A549 (cell line): Measurements from ENCODE around the gene PTGFRN. TPM values are rescaled to one million over a fixed set of nuclear protein-coding genes. Genes with fewer than 3 reads are reported as not detected.

Experiments
- ATAC-seq, 2 experiments: fragments of 200-7000 bp in 1 of 2; fragments of >200 bp in 1 of 2; cut with Nextera tagmentation in 1 of 2; cut with Tn5 transposase in 1 of 2; 3 replicates each; pipeline versions ENCODE4 v1.8.0 to v1.9.1; 2018 to 2020; ENCODE audit warnings: mild to moderate bottlenecking in 1 of 2, moderate library complexity in 1 of 2
- CTCF ChIA-PET: fragments of 300-600 bp; sonication (Branson Sonifier 250); formaldehyde crosslinking; extraction: SDS; loops from one replicate; lab custom pipeline; 2021; ENCODE audit warnings: antibody characterized with exemption, inconsistent platforms; lab: Yijun Ruan, JAX
- POLR2A ChIA-PET: fragments of 350-600 bp; formaldehyde crosslinking; extraction: SDS; loops from one replicate; lab custom pipeline; 2021; ENCODE audit warnings: antibody characterized with exemption, inconsistent platforms; lab: Yijun Ruan, JAX
- DNase-seq, 2 experiments: peaks; one replicate each; pipeline versions ENCODE4 v3.0.0 to v3.0.0-alpha.2; 2011 to 2016; ENCODE audit warnings: low read depth in 1 of 2, low spot score in 1 of 2
- FAIRE-seq: peaks from 2 replicates; lab custom pipeline; 2011; peaks lifted over from hg19 to GRCh38; lab: Jason Lieb, UNC
- H3K27ac ChIP-seq, 2 experiments: fragments of >200 bp; sonication (Bioruptor Twin); formaldehyde crosslinking; 3 replicates each; pipeline ENCODE4 v1.5.1; 2016 to 2017
- H3K4me1 ChIP-seq: fragments of >200 bp; sonication (Bioruptor Twin); formaldehyde crosslinking; 3 replicates; pipeline ENCODE4 v1.6.1; 2016
- H3K4me2 ChIP-seq: fragments of >200 bp; sonication (Bioruptor Twin); formaldehyde crosslinking; 3 replicates; pipeline ENCODE4 v1.6.1; 2016
- H3K4me3 ChIP-seq: fragments of >200 bp; sonication (Bioruptor Twin); formaldehyde crosslinking; 3 replicates; pipeline ENCODE4 v1.5.1; 2016
- H3K9me3 ChIP-seq: fragments of >200 bp; sonication (Bioruptor Twin); formaldehyde crosslinking; 3 replicates; pipeline ENCODE4 v1.6.1; 2016
- CHD2 ChIP-seq: fragments of 150-350 bp; IDR thresholded peaks from 2 replicates; pipeline ENCODE4 v1.6.1; 2014; ENCODE audit warnings: low read length; ENCODE audit not compliant: partially characterized antibody
- EHF ChIP-seq: fragments of 250-450 bp; sonication (Bioruptor Pico); IDR thresholded peaks from 2 replicates; pipeline ENCODE4 v1.5.0; 2020; ENCODE audit warnings: mild to moderate bottlenecking
- EHMT2 ChIP-seq: fragments of 200-600 bp; sonication (generic); IDR thresholded peaks from 2 replicates; pipeline ENCODE4 v1.6.1; 2016; ENCODE audit warnings: antibody characterized with exemption, low read depth, mild to moderate bottlenecking, moderate library complexity
- FOSB ChIP-seq: fragments of 250-450 bp; sonication (Bioruptor Pico); IDR thresholded peaks from 2 replicates; pipeline ENCODE4 v1.5.0; 2020; ENCODE audit warnings: mild to moderate bottlenecking, moderate library complexity
- FOSL2 ChIP-seq, 2 experiments: fragments of 450-650 bp in 1 of 2; fragments of >200 bp in 1 of 2; sonication (Bioruptor Twin) in 1 of 2; formaldehyde crosslinking; IDR thresholded peaks; 2 replicates each; pipeline versions ENCODE4 v1.5.0 to v1.6.1; 2016 to 2020; ENCODE audit warnings: mild to moderate bottlenecking in 1 of 2, moderate library complexity in 1 of 2
- FOXS1 ChIP-seq: fragments of 250-450 bp; sonication (Bioruptor Pico); IDR thresholded peaks from 2 replicates; pipeline ENCODE4 v1.5.0; 2020; ENCODE audit warnings: mild to moderate bottlenecking, moderate library complexity
- HEYL ChIP-seq: fragments of 250-450 bp; sonication (Bioruptor Pico); IDR thresholded peaks from 2 replicates; pipeline ENCODE4 v1.8.0; 2021; ENCODE audit warnings: mild to moderate bottlenecking, moderate library complexity
- HOXA7 ChIP-seq: fragments of 250-450 bp; sonication (Bioruptor Pico); IDR thresholded peaks from 2 replicates; pipeline ENCODE4 v1.5.0; 2020; ENCODE audit warnings: mild to moderate bottlenecking, moderate library complexity
- HOXB13 ChIP-seq: fragments of 250-450 bp; sonication (Bioruptor Pico); IDR thresholded peaks from 2 replicates; pipeline ENCODE4 v1.5.0; 2020; ENCODE audit warnings: low read depth, mild to moderate bottlenecking, moderate library complexity
- JUN ChIP-seq, 2 experiments: fragments of >200 bp; sonication (Bioruptor Twin); formaldehyde crosslinking; IDR thresholded peaks; 2 replicates in 1 of 2; 3 replicates in 1 of 2; pipeline ENCODE4 v1.6.1; 2016 to 2017
- KDM1A ChIP-seq: fragments of 200-600 bp; sonication (generic); IDR thresholded peaks from 2 replicates; pipeline ENCODE4 v1.6.1; 2016; ENCODE audit warnings: low read depth, mild to moderate bottlenecking
- MAZ ChIP-seq: fragments of 150-350 bp; IDR thresholded peaks from 2 replicates; pipeline ENCODE4 v1.6.1; 2014; ENCODE audit warnings: antibody characterized with exemption, low read depth, low read length, borderline replicate concordance
- NFE2L2 ChIP-seq: fragments of 150-350 bp; conservative IDR thresholded peaks from 2 replicates; pipeline ENCODE4 v1.6.1; 2014; ENCODE audit warnings: low read length
- NPAS2 ChIP-seq: fragments of 250-450 bp; sonication (Bioruptor Pico); IDR thresholded peaks from 2 replicates; pipeline ENCODE4 v1.8.0; 2022; ENCODE audit warnings: mild to moderate bottlenecking, moderate library complexity, borderline replicate concordance
- PHF8 ChIP-seq: fragments of 200-600 bp; sonication (generic); IDR thresholded peaks from 2 replicates; pipeline ENCODE4 v1.6.1; 2016; ENCODE audit warnings: low read depth, mild to moderate bottlenecking, antibody characterized with exemption, moderate library complexity, borderline replicate concordance
- POLR2AphosphoS2 ChIP-seq: conservative IDR thresholded peaks from 2 replicates; pipeline ENCODE4 v1.6.1; 2012; ENCODE audit warnings: low read length, improper control_type of control experiment, inconsistent platforms
- RCOR1 ChIP-seq: fragments of 150-350 bp; IDR thresholded peaks from 2 replicates; pipeline ENCODE4 v1.6.1; 2014; ENCODE audit warnings: antibody characterized with exemption, low read length, low read depth
- SMC3 ChIP-seq: fragments of >200 bp; sonication (Bioruptor Twin); formaldehyde crosslinking; IDR thresholded peaks from 3 replicates; pipeline ENCODE4 v1.6.1; 2018; ENCODE audit warnings: inconsistent platforms
- SREBF2 ChIP-seq: fragments of 450-650 bp; IDR thresholded peaks from 2 replicates; pipeline ENCODE4 v1.6.1; 2014; ENCODE audit warnings: mild to moderate bottlenecking, moderate library complexity
- TP53 ChIP-seq: fragments of 250-450 bp; sonication (Bioruptor Pico); IDR thresholded peaks from 2 replicates; pipeline ENCODE4 v1.5.0; 2021; ENCODE audit warnings: mild to moderate bottlenecking, moderate library complexity
- ZC3H11A ChIP-seq: fragments of 450-650 bp; IDR thresholded peaks from 2 replicates; pipeline ENCODE4 v1.6.1; 2014; ENCODE audit warnings: antibody characterized with exemption, mild to moderate bottlenecking
- ZNF302 ChIP-seq: fragments of 250-450 bp; sonication (Bioruptor Pico); IDR thresholded peaks from 2 replicates; pipeline ENCODE4 v1.9.0; 2021; ENCODE audit warnings: inconsistent platforms, mild to moderate bottlenecking, moderate library complexity
- ZSCAN20 ChIP-seq: fragments of 250-450 bp; sonication (Bioruptor Pico); IDR thresholded peaks from 2 replicates; pipeline ENCODE4 v1.8.0; 2022; ENCODE audit warnings: mild to moderate bottlenecking, moderate library complexity
- WGBS: methylation state at CpG from one replicate; pipeline ENCODE4 v1.1.6; 2017; ENCODE audit errors: missing lambda C conversion rate; 5-methylcytosine and 5-hydroxymethylcytosine counted together
- polyA plus RNA-seq, 4 experiments: library from polyadenylated mRNA; depleted of rRNA in 3 of 4; stranded (reverse); fragments of >200 nt; fragmentation: RNase III in 1 of 4; extraction: RNeasy Plus Mini Kit Qiagen cat#74134 plus additional on column Dnase treatment in 1 of 4; gene quantifications; 2 replicates in 3 of 4; 3 replicates in 1 of 4; pipeline ENCODE4 v1.2.3, GENCODE V29; 2011 to 2017
- TF ChIP-seq, protein P1 (sequence below): fragments of 200-600 bp; sonication (generic); IDR thresholded peaks from 2 replicates; pipeline ENCODE4 v1.6.1; 2016; ENCODE audit warnings: antibody characterized with exemption, mild to moderate bottlenecking, moderate library complexity
- TF ChIP-seq, protein P2 (sequence below): IDR thresholded peaks from 2 replicates; pipeline ENCODE4 v1.6.1; 2012
- TF ChIP-seq, protein P3 (sequence below): fragments of 450-650 bp; IDR thresholded peaks from 2 replicates; pipeline ENCODE4 v1.6.1; 2014; ENCODE audit warnings: antibody characterized with exemption
- TF ChIP-seq, protein P4 (sequence below): IDR thresholded peaks from 2 replicates; pipeline ENCODE4 v1.6.1; 2012
- TF ChIP-seq, protein P5 (sequence below): fragments of 250-450 bp; sonication (Bioruptor Pico); IDR thresholded peaks from 2 replicates; pipeline ENCODE4 v1.5.0; 2020; ENCODE audit warnings: low read depth, mild to moderate bottlenecking, moderate library complexity

Gene PTGFRN
- polyA plus RNA-seq, 2 of the 4 experiments (the other 2 are of a cell fraction), result 17.4 to 39.0 TPM

DNA sequence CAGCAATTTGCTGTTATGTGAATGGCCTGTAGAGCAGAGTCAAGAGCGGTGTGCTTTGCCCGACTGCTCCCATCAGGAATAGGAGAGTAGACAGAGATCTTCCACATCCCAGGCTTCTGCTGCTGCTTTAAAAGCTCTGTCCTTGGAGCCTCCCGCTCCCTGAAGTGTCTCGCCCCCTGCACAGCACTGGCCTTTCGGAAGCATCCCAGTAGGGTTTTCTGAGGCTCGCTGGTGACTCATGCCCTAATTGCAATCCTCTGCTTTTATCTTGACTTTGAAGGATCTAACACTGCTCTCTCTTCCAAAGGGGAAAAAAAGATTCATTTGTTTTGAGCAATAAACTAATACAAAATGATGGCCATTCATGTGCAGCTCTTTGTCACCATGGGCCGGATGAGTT lies 78.5 kb downstream of the PTGFRN start:
- no peak for FAIRE-seq
- H3K9me3 ChIP-seq, result no peaks in the 10 kb centered on the region
- no peak overlapping the region for H3K4me2 ChIP-seq
- ATAC-seq, result no peak
- ChIA-PET POLR2A (no interaction called here), CTCF (no interaction called here)
- no peaks in the 10 kb centered on the region for H3K4me1 ChIP-seq
- TF ChIP-seq CHD2, result no peak
- no peak for TF ChIP-seq HEYL (CRISPR knock-in tag)
- no peak for TF ChIP-seq EHF (CRISPR knock-in tag)
- whole genome bisulfite sequencing, result 95% methylated on average over 7 of the region's 7 CpGs
- no peak for DNase-seq
- H3K4me3 ChIP-seq, result no peak overlapping the region
- no peak overlapping the region for H3K27ac ChIP-seq

DNA sequence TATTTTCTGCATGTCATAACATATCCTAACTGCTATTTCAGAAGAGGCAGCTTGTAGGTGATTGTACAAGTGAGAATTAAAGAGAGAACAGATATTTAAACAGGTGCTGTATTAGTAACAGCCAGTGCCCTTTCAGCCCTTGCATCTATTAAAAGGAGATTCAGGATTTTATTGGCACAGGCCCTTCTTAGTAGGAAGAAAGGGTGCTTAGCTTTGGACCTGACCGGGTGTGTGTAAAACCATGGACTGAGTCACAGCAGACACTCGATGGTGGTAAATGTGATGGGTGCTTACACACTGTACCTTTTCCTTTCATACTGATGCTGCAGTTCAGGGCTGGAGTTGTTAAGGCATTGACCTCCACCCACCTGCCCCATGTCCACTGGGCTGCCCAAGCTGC lies 79.2 kb downstream of the PTGFRN start:
- Histone ChIP-seq H3K4me3 (no peak overlapping the region), H3K4me1 (no peaks in the 10 kb centered on the region), H3K27ac (no peak overlapping the region), H3K4me2 (no peak overlapping the region), H3K9me3 (no peaks in the 10 kb centered on the region)
- WGBS, result 66% methylated on average over 2 of the region's 2 CpGs
- CTCF ChIA-PET, result no interaction called here
- TF ChIP-seq, protein P1, sequence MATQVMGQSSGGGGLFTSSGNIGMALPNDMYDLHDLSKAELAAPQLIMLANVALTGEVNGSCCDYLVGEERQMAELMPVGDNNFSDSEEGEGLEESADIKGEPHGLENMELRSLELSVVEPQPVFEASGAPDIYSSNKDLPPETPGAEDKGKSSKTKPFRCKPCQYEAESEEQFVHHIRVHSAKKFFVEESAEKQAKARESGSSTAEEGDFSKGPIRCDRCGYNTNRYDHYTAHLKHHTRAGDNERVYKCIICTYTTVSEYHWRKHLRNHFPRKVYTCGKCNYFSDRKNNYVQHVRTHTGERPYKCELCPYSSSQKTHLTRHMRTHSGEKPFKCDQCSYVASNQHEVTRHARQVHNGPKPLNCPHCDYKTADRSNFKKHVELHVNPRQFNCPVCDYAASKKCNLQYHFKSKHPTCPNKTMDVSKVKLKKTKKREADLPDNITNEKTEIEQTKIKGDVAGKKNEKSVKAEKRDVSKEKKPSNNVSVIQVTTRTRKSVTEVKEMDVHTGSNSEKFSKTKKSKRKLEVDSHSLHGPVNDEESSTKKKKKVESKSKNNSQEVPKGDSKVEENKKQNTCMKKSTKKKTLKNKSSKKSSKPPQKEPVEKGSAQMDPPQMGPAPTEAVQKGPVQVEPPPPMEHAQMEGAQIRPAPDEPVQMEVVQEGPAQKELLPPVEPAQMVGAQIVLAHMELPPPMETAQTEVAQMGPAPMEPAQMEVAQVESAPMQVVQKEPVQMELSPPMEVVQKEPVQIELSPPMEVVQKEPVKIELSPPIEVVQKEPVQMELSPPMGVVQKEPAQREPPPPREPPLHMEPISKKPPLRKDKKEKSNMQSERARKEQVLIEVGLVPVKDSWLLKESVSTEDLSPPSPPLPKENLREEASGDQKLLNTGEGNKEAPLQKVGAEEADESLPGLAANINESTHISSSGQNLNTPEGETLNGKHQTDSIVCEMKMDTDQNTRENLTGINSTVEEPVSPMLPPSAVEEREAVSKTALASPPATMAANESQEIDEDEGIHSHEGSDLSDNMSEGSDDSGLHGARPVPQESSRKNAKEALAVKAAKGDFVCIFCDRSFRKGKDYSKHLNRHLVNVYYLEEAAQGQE, result no peak
- TF ChIP-seq JUN (IDR thresholded peaks at IDR 0.05), result no peak
- no peak for TF ChIP-seq ZC3H11A
- TF ChIP-seq EHMT2, result no peak
- TF ChIP-seq, protein P2, sequence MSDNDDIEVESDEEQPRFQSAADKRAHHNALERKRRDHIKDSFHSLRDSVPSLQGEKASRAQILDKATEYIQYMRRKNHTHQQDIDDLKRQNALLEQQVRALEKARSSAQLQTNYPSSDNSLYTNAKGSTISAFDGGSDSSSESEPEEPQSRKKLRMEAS, result no peak
- TF ChIP-seq SREBF2, result no peak
- TF ChIP-seq NPAS2 (CRISPR knock-in tag), result no peak
- TF ChIP-seq TP53 (CRISPR knock-in tag), result no peak
- TF ChIP-seq RCOR1, result no peak
- TF ChIP-seq KDM1A, result no peak
- no peak for TF ChIP-seq PHF8
- no peak for TF ChIP-seq FOXS1 (CRISPR knock-in tag)
- no peak for TF ChIP-seq ZNF302 (CRISPR knock-in tag)
- no peak for TF ChIP-seq CHD2
- TF ChIP-seq, protein P3, sequence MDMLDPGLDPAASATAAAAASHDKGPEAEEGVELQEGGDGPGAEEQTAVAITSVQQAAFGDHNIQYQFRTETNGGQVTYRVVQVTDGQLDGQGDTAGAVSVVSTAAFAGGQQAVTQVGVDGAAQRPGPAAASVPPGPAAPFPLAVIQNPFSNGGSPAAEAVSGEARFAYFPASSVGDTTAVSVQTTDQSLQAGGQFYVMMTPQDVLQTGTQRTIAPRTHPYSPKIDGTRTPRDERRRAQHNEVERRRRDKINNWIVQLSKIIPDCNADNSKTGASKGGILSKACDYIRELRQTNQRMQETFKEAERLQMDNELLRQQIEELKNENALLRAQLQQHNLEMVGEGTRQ, result no peak
- no peak for TF ChIP-seq ZSCAN20 (CRISPR knock-in tag)
- TF ChIP-seq SMC3, result no peak
- TF ChIP-seq HOXB13 (CRISPR knock-in tag), result no peak
- TF ChIP-seq HEYL (CRISPR knock-in tag), result no peak
- TF ChIP-seq, all 56 proteins: peak for 0
- FAIRE-seq (no peak), ATAC-seq (no peak), DNase-seq (no peak)
- POLR2A ChIA-PET, result no interaction called here

DNA sequence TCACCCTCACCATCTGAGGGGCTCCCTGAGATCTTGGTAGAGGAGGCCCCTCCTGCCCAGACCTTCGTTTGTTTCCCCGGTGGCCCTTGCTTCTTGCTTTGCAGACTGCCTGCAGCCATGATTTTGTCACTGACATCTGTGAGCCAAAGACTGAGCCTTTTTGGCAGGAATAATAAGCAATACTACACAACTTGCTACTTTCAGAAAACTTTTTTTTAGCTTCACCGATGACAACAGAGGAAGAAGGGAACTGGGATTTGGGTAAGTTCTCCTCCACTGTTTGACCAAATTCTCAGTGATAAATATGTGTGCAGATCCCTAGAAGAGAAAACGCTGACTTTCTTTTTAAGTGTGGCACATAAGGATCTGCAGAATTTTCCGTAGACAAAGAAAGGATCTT lies 80.1 kb downstream of the PTGFRN start:
- ATAC-seq (no peak), DNase-seq (no peak), FAIRE-seq (no peak)
- WGBS, result 94% methylated on average over 5 of the region's 5 CpGs
- Histone ChIP-seq H3K4me1 (no peaks in the 10 kb centered on the region), H3K4me2 (no peak overlapping the region), H3K27ac (no peak overlapping the region), H3K9me3 (no peaks in the 10 kb centered on the region), H3K4me3 (no peak overlapping the region)
- CTCF ChIA-PET, result no interaction called here
- POLR2A ChIA-PET, result no interaction called here
- TF ChIP-seq, protein P2, result no peak
- no peak for TF ChIP-seq HEYL (CRISPR knock-in tag)
- TF ChIP-seq NFE2L2, result no peak
- no peak for TF ChIP-seq KDM1A
- TF ChIP-seq ZC3H11A, result no peak
- no peak for TF ChIP-seq NPAS2 (CRISPR knock-in tag)
- TF ChIP-seq FOSL2 (IDR thresholded peaks at IDR 0.05), result no peak
- no peak for TF ChIP-seq FOSL2 (CRISPR knock-in tag; IDR thresholded peaks at IDR 0.05)
- TF ChIP-seq HOXA7 (CRISPR knock-in tag), result no peak
- no peak for TF ChIP-seq PHF8
- TF ChIP-seq FOSB (CRISPR knock-in tag), result no peak
- TF ChIP-seq, protein P4, sequence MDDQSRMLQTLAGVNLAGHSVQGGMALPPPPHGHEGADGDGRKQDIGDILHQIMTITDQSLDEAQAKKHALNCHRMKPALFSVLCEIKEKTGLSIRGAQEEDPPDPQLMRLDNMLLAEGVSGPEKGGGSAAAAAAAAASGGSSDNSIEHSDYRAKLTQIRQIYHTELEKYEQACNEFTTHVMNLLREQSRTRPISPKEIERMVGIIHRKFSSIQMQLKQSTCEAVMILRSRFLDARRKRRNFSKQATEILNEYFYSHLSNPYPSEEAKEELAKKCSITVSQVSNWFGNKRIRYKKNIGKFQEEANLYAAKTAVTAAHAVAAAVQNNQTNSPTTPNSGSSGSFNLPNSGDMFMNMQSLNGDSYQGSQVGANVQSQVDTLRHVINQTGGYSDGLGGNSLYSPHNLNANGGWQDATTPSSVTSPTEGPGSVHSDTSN, result no peak
- no peak for TF ChIP-seq POLR2AphosphoS2
- TF ChIP-seq, protein P5, sequence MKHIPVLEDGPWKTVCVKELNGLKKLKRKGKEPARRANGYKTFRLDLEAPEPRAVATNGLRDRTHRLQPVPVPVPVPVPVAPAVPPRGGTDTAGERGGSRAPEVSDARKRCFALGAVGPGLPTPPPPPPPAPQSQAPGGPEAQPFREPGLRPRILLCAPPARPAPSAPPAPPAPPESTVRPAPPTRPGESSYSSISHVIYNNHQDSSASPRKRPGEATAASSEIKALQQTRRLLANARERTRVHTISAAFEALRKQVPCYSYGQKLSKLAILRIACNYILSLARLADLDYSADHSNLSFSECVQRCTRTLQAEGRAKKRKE (CRISPR knock-in tag), result no peak
- no peak for TF ChIP-seq MAZ
